GM18511 (cell line): ENCODE results near the gene NUDT16L1.

Experiments
- ATAC-seq: cut with Tn5 transposase; IDR thresholded peaks from one replicate; pipeline ENCODE4 v1.9.1; 2021; ENCODE audit warnings: mild to moderate bottlenecking, moderate library complexity; ENCODE audit not compliant: unreplicated experiment

The NUDT16L1 gene

GRCh38 chr16:4663777-4664465, 29.4 kb upstream of the NUDT16L1 start:
- no peak for ATAC-seq

DNA sequence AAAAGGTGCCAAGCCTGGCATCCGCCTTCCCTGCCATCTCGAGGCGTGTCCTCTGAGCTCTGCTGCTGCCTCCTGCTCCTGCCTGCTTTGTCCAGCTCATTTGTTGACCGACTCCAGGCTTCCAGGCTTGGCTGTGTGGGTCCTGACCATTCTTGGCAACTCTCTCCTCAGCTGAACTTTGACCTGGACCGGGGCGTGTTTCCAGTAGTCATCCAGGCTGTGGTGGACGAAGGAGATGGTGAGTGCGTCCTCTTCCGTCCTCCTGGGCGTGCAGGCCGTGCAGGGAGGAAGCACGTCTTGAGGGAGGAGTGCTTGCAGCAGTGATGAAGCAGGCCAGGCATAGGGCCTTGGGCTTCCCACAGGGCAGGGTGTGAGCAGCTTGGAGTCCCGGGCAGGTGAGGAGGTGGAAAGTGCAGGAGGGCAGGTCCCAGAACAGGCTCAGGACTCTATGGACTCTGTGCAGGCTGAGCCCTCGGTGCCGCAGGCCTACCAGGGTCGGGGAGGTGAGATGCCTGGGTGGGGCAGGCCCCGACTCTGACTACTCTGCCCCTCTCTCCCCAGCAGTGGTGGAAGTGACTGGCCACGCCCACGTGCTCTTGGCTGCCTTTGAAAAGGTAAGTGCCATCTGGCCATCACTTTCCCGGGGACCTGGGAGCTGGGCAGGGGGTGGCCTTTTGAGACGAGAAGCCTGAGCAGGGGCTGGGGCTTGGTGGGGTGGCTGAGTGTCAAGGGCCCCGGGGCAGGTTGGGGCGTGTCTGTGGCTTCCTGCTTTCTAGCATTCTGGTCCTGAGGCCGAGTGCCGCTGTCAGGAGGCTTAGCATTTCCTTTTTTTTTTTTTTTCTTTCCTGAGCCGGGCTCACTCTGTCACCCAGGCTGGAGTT, 28.6 kb upstream of the NUDT16L1 start:
- no peak for ATAC-seq

GRCh38 chr16:4666537-4667202, 26.7 kb upstream of the NUDT16L1 start:
- ATAC-seq: no peak

- ATAC-seq: no peak
Observed at GRCh38 chr16:4667203-4667963, 26.0 kb upstream of the NUDT16L1 start.

DNA sequence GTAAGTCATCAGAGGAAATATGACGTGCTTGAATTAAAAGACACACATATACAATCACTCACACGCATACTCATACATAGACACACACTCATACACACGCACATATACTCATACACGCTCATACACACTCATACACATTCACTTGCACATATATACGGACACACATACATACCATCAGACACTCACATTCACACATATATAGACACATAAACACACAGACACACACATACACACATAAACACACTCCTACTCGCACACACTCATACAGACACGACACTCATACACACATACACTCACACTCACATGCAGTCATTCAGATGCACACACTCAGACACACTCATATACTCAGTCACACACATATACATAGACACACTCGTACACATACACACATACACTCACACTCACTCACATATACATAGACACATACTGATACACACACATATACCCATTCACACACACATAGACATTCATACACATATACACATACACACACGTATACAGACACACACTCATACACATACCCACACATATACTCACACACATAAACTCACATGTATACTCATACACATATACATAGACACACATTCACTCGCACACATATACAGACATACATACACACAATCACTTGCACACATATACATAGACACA, 24.9 kb upstream of the NUDT16L1 start:
- ATAC-seq: no peak

GRCh38 chr16:4673387-4674046, 19.8 kb upstream of the NUDT16L1 start:
- ATAC-seq: no peak

DNA sequence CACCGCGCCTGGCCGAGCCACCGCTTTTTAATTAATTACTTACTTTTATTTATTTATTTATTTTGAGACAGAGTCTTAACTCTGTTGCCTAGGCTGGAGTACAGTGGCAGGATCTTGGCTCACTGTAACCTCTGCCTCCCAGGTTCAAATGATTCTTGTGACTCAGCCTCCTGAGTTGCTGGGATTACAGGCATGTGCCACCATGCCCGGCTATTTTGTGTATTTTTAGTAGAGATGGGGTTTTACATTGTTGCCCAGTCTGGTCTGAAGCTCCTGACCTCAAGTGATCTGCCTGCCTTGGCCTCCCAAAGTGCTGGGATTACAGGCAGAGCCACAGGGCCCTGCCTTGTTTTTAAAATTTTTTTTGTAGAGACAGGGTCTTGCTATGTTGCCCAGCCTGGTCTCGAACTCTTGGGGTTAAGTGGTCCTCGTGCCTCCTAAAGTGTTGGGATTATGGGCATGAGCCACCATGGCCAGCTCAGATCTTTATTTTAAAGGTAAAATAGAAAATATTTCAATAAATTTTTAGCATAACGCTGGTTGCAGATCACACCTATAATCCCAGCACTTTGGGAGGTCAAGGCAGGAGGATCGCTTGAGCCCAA, 18.3 kb upstream of the NUDT16L1 start:
- no peak for ATAC-seq

DNA sequence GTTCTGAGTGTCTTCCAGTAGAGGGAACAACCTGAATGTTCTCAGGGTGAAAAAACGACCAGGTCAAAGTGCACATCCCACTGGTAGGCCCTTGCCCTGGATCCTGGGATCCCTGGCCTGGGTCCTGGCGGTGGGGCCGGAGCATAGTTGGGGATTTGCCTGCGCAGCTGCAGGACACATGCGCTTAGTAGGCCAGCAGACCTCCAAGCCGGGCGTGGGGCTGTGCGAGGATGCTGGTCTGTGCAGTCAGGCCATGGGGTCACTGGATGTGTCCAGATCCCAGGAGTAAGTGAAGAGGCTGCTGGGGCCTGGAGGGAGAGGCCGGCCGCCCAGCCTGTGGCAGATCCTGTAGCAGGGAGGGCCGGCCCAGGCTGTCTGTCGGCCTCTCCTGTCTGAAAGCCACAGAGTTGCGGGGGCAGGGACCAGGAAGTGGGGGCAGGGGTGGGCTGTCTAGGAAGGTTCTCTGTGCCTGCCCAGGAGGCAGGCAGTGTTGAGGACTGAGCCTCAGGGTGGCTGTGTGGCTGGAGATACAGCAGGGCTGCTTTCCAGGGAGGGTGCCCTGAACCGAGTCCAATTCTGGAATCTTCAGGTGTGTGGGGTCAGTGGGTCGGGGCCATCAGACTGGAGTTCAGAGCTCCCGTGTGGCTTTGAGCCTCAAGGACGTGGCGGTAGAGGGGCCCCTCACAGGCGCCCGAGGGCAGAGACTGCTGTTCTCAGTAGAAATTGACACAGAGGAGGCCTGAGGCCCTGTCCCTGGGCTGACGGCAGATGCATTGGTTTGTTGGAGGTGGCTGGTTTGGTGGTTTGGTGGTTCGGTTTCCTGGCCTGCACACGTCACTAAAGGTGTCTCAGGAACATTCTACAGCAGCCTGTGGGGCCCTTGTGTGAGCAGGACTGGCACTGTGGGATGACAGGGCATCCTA, 17.2 kb upstream of the NUDT16L1 start:
- no peak for ATAC-seq

- no peak for ATAC-seq
Observed at GRCh38 chr16:4676831-4677230, 16.5 kb upstream of the NUDT16L1 start.

DNA sequence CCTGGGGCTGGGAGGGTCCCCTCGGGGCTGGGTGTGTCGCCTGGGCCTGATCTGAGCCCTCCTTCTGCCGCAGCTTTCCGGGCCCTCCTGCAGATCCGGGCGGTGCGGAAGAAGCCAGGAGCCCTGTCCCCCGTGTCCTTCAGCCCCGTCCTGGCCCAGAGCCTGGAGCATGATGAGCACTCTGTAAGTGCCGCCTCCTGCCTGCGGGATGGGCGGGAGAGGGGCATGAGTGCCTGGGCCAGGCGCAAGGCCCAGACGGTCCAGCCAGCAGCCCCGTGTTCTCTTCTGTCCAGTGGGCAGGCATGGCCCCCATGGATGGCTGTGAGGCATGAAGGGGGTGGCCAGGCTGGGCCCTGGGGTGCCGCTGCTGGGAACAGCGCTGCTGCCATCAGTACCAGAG, 16.0 kb upstream of the NUDT16L1 start:
- ATAC-seq: no peak

DNA sequence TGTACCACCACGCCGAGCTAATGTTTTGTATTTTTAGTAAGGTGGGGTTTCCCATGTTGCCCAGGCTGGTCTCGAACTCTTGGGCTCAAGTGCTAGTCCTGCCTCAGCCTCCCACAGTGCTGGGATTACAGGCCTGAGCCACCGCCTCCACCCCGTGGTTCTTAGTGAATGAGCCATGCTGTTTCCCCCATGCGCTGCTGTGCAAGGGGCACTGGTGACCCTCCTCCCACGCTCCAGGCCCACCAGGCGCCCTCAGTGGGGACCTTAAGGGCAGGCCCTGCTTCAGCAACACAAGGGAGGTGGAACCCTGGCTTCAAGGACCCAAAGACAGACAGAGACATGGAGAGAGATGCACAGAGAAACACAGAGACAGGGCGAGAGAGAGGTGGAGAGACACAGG, 15.4 kb upstream of the NUDT16L1 start:
- no peak for ATAC-seq

DNA sequence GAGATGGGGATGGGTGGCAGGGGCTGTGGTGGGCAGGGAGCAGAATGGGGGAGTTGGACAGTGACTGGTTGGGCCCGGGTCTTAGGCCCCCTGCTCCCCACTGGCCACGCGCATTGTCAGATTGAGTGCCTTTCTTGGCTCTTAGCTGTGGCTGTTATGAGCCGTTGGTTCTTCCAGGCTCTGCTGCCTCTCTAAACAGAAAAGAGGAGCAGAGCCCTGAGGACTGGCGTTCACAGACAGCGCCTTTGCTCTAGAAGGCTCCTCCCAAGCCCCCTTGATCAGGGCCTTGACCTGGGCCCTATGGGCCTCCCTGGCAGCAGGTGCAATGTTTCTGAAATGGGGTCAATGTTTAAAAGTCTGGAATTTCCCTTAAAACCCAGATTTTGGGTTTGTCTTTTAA, 14.8 kb upstream of the NUDT16L1 start:
- ATAC-seq: no peak

GRCh38 chr16:4679156-4679849, 14.1 kb upstream of the NUDT16L1 start:
- ATAC-seq: no peak

DNA sequence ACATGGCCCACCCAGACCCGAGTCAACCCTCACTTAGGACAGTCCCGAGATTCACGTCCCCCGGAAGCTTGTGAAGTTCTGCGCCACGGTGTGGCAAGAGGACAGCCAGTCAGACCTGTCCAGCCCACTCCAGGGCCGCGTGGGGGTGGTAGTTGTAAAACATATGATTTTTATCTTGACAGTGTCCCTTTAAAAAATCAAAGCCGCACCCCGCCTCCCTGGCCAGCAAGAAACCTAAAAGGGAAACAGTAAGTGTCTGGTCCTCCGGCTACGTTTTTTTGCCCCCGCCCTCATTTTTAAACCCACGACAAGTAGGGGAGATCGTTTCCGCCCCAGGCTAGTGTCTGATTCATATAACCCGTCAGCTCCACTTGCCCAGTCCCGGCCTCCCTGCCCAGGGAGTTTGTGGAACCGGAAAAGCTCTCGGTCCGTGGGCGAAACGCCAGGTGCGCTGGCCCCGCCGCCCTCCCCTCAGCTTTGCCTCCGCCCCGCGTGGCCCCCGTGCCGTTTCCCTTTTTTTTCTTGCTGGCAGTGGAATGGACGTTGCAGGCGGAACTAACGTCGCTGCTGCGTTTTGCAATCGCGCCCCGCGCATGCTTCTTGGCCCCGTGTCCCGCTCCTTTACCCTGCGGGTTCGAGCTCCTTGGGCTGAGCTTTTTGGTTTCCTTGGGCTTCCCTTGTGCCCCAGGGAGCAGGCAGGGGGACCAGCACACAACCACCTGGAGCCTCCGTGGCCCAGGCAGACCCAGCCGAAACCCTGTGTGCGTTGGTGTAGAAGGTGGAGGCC, 13.3 kb upstream of the NUDT16L1 start:
- no peak for ATAC-seq

- ATAC-seq: no peak
Observed at GRCh38 chr16:4680673-4681470, 12.5 kb upstream of the NUDT16L1 start.

GRCh38 chr16:4681471-4682083, 11.8 kb upstream of the NUDT16L1 start:
- no peak for ATAC-seq
